IMR-90 (cell line): ENCODE measurements around the gene ADAMTSL1. TPM values are rescaled to one million over a fixed set of nuclear protein-coding genes. Genes with fewer than 3 reads are reported as not detected.
A peak's percentile ranks its signal among the peaks of the same experiment; 100 is the strongest.

Experiments used
- ATAC-seq: fragments of 200-7000 bp; cut with Tn5 transposase; 2 replicates; pipeline ENCODE4 v1.9.1; 2020; ENCODE audit warnings: low read depth, mild to moderate bottlenecking, moderate library complexity
- BruUV-seq: library from RNA; stranded (reverse); fragments of 400-500 nt; replicated peaks from 2 replicates; lab custom pipeline; 2021; lab: Mats Ljungman, UMichigan
- CTCF ChIA-PET: fragments of 300-600 bp; formaldehyde crosslinking; extraction: SDS; loops from one replicate; lab custom pipeline; 2021; ENCODE audit warnings: antibody characterized with exemption; lab: Yijun Ruan, JAX
- POLR2A ChIA-PET: fragments of 300-600 bp; sonication (Branson Sonifier 250); formaldehyde crosslinking; loops from one replicate; lab custom pipeline; 2022; ENCODE audit warnings: antibody characterized with exemption; ENCODE audit not compliant: unreplicated experiment; lab: Charles Lee
- DNase-seq: peaks from one replicate; pipeline ENCODE4 v3.0.0; 2013
- H2AFZ ChIP-seq: replicated peaks from 2 replicates; pipeline ENCODE3; 2013; ENCODE audit warnings: low read length, mild to moderate bottlenecking; ENCODE audit not compliant: poor library complexity
- H2AK5ac ChIP-seq: 2 replicates; pipeline ENCODE4 v1.6.1; 2013; ENCODE audit warnings: low read depth, low read length, inconsistent platforms
- H2AK9ac ChIP-seq: replicated peaks from 2 replicates; pipeline ENCODE3; 2013; ENCODE audit warnings: mild to moderate bottlenecking, low read depth, low read length, moderate library complexity; ENCODE audit not compliant: poor library complexity
- H2BK120ac ChIP-seq: 2 replicates; pipeline ENCODE4 v1.6.1; 2013; ENCODE audit warnings: low read depth, low read length, inconsistent platforms
- H2BK15ac ChIP-seq: 3 replicates; pipeline ENCODE4 v1.6.1; 2013; ENCODE audit warnings: low read depth, low read length, inconsistent platforms
- H2BK20ac ChIP-seq: 2 replicates; pipeline ENCODE4 v1.6.1; 2013; ENCODE audit warnings: low read depth, mild to moderate bottlenecking, inconsistent platforms, low read length, moderate library complexity
- H2BK5ac ChIP-seq: 2 replicates; pipeline ENCODE4 v1.6.1; 2013; ENCODE audit warnings: mild to moderate bottlenecking, low read depth, low read length, inconsistent platforms; ENCODE audit not compliant: poor library complexity, severe bottlenecking
- H3K14ac ChIP-seq: replicated peaks from 2 replicates; pipeline ENCODE4 v1.6.1; 2013; ENCODE audit warnings: low read depth, low read length, inconsistent platforms
- H3K18ac ChIP-seq: 2 replicates; pipeline ENCODE4 v1.6.1; 2013; ENCODE audit warnings: low read depth, low read length, control low read depth
- H3K23ac ChIP-seq: 2 replicates; pipeline ENCODE4 v1.6.1; 2013; ENCODE audit warnings: low read depth, low read length, inconsistent platforms
- H3K27ac ChIP-seq: 2 replicates; pipeline ENCODE4 v1.5.1; 2013; ENCODE audit warnings: mild to moderate bottlenecking, control low read depth, low read length; ENCODE audit not compliant: insufficient read depth
- H3K27me3 ChIP-seq: 2 replicates; pipeline ENCODE4 v1.6.1; 2013; ENCODE audit warnings: low read length; ENCODE audit not compliant: control insufficient read depth, insufficient read depth
- H3K36me3 ChIP-seq: 2 replicates; pipeline ENCODE4 v1.6.1; 2013; ENCODE audit warnings: low read length, mixed read lengths; ENCODE audit not compliant: control insufficient read depth, insufficient read depth
- H3K4ac ChIP-seq: 2 replicates; pipeline ENCODE4 v1.6.1; 2013; ENCODE audit warnings: low read depth, low read length, inconsistent platforms
- H3K4me1 ChIP-seq: 2 replicates; pipeline ENCODE4 v1.6.1; 2013; ENCODE audit warnings: low read length, mixed read lengths; ENCODE audit not compliant: control insufficient read depth, insufficient read depth
- H3K4me2 ChIP-seq: 2 replicates; pipeline ENCODE4 v1.6.1; 2013; ENCODE audit warnings: low read depth, mild to moderate bottlenecking, control low read depth, low read length, moderate library complexity
- H3K4me3 ChIP-seq: 2 replicates; pipeline ENCODE4 v1.5.1; 2013; ENCODE audit warnings: low read depth, mild to moderate bottlenecking, control low read depth, low read length, moderate library complexity; ENCODE audit not compliant: insufficient read depth
- H3K56ac ChIP-seq: 2 replicates; pipeline ENCODE4 v1.6.1; 2013; ENCODE audit warnings: low read length, inconsistent platforms; ENCODE audit not compliant: insufficient read depth; ENCODE audit errors: extremely low read depth
- H3K79me1 ChIP-seq, 2 experiments: 2 replicates each; pipeline ENCODE4 v1.6.1; 2013; ENCODE audit warnings: low read length in 2 of 2, inconsistent platforms in 1 of 2, low read depth in 1 of 2
- H3K9ac ChIP-seq: 2 replicates; pipeline ENCODE4 v1.6.1; 2013; ENCODE audit warnings: low read depth, low read length, control low read depth
- H3K9me1 ChIP-seq: 2 replicates; pipeline ENCODE4 v1.6.1; 2013; ENCODE audit warnings: low read length, inconsistent platforms; ENCODE audit not compliant: insufficient read depth
- H3K9me3 ChIP-seq: 2 replicates; pipeline ENCODE4 v1.6.1; 2013; ENCODE audit warnings: low read length; ENCODE audit not compliant: control insufficient read depth, insufficient read depth
- H4K20me1 ChIP-seq: 2 replicates; pipeline ENCODE4 v1.6.1; 2013; ENCODE audit warnings: low read length, inconsistent platforms; ENCODE audit not compliant: insufficient read depth
- H4K5ac ChIP-seq: 2 replicates; pipeline ENCODE4 v1.6.1; 2013; ENCODE audit warnings: mild to moderate bottlenecking, low read depth, low read length, control low read depth
- H4K8ac ChIP-seq, 2 experiments: 2 replicates each; pipeline ENCODE4 v1.6.1; 2013; ENCODE audit warnings: low read depth in 2 of 2, low read length in 2 of 2, control low read depth in 1 of 2, inconsistent platforms in 1 of 2
- H4K91ac ChIP-seq: 2 replicates; pipeline ENCODE4 v1.6.1; 2013; ENCODE audit warnings: low read depth, low read length, inconsistent platforms; ENCODE audit not compliant: insufficient read depth
- BHLHE40 ChIP-seq: fragments of 150-350 bp; IDR thresholded peaks from 2 replicates; pipeline ENCODE4 v1.6.1; 2016; ENCODE audit warnings: mild to moderate bottlenecking, low read depth, low read length
- CEBPB ChIP-seq: IDR thresholded peaks from 2 replicates; pipeline ENCODE4 v1.6.1; 2012; ENCODE audit warnings: low read depth, low read length, improper control_type of control experiment
- CHD1 ChIP-seq: IDR thresholded peaks from 2 replicates; pipeline ENCODE4 v1.6.1; 2012; ENCODE audit warnings: low read depth, low read length, improper control_type of control experiment
- CTCF ChIP-seq: conservative IDR thresholded peaks from 2 replicates; pipeline ENCODE4 v1.5.1; 2012; ENCODE audit warnings: mild to moderate bottlenecking, low read depth, low read length, improper control_type of control experiment
- FOS ChIP-seq: fragments of 150-350 bp; IDR thresholded peaks from 2 replicates; pipeline ENCODE4 v1.6.1; 2016; ENCODE audit warnings: low read depth, low read length
- MAFK ChIP-seq: IDR thresholded peaks from 2 replicates; pipeline ENCODE4 v1.6.1; 2012; ENCODE audit warnings: low read depth, low read length, improper control_type of control experiment
- MAZ ChIP-seq: IDR thresholded peaks from 2 replicates; pipeline ENCODE4 v1.6.1; 2012; ENCODE audit warnings: low read depth, mild to moderate bottlenecking, low read length, improper control_type of control experiment, moderate library complexity, borderline replicate concordance
- MXI1 ChIP-seq: IDR thresholded peaks from 2 replicates; pipeline ENCODE4 v1.6.1; 2012; ENCODE audit warnings: low read depth, mild to moderate bottlenecking, low read length, moderate library complexity, borderline replicate concordance
- NFE2L2 ChIP-seq: fragments of 150-350 bp; IDR thresholded peaks from 2 replicates; pipeline ENCODE4 v1.6.1; 2016; ENCODE audit warnings: low read depth, mild to moderate bottlenecking, low read length
- POLR2A ChIP-seq: IDR thresholded peaks from 2 replicates; pipeline ENCODE4 v1.6.1; 2012; ENCODE audit warnings: mild to moderate bottlenecking, low read depth, low read length
- RAD21 ChIP-seq: IDR thresholded peaks from 2 replicates; pipeline ENCODE4 v1.6.1; 2012; ENCODE audit warnings: low read length, improper control_type of control experiment
- RCOR1 ChIP-seq: IDR thresholded peaks from 2 replicates; pipeline ENCODE4 v1.6.1; 2012; ENCODE audit warnings: mild to moderate bottlenecking, low read length, improper control_type of control experiment; ENCODE audit not compliant: insufficient replicate concordance
- RFX5 ChIP-seq: IDR thresholded peaks from 2 replicates; pipeline ENCODE4 v1.8.0; 2012; ENCODE audit warnings: low read depth, mild to moderate bottlenecking, low read length, moderate library complexity
- SMC3 ChIP-seq: fragments of 150-350 bp; IDR thresholded peaks from 2 replicates; pipeline ENCODE4 v1.6.1; 2016; ENCODE audit warnings: low read depth, mild to moderate bottlenecking, antibody characterized with exemption, low read length, moderate library complexity
- USF2 ChIP-seq: fragments of 150-350 bp; IDR thresholded peaks from 2 replicates; pipeline ENCODE4 v1.6.1; 2017; ENCODE audit warnings: mild to moderate bottlenecking, antibody characterized with exemption, low read length, low read depth
- WGBS, 2 experiments: methylation state at CpG; one replicate each; pipeline versions ENCODE4 v1.1.5 to v1.1.7; 2013; ENCODE audit warnings: missing lambda C conversion rate in 2 of 2; ENCODE audit not compliant: insufficient read length in 1 of 2; ENCODE audit errors: extremely low coverage in 2 of 2; 5-methylcytosine and 5-hydroxymethylcytosine counted together
- dilution Hi-C: fragments of 300-500 bp; cut with HindIII; formaldehyde crosslinking; loops from one replicate; pipeline ENCODE4 v1.14.3; 2018; ENCODE audit warnings: low sequenced_read_pairs; ENCODE audit not compliant: unreplicated experiment
- in situ Hi-C: fragments of 300-500 bp; cut with MboI; formaldehyde crosslinking; loops from 3 replicates; pipeline ENCODE4 v1.14.3; 2019; ENCODE audit warnings: low sequenced_read_pairs, inconsistent platforms, mixed read lengths
- intact Hi-C: fragments of 100-400 bp; cut with micrococcal nuclease; formaldehyde crosslinking; loops from 2 replicates; pipeline ENCODE4 v1.10.0; 2022
- polyA plus RNA-seq, 3 experiments: library from polyadenylated mRNA; depleted of rRNA; stranded (reverse); fragments of >200 nt; gene quantifications; 2 replicates each; pipeline ENCODE4 v1.2.3, GENCODE V29; 2012; ENCODE audit warnings: low replicate concordance in 1 of 3
- total RNA-seq: library from RNA; depleted of rRNA; stranded (reverse); fragments of >200 nt; gene quantifications from 2 replicates; pipeline ENCODE4 v1.2.3, GENCODE V29; 2012

ADAMTSL1 gene
- total and polyA plus RNA-seq, 2 of the 4 experiments (the other 2 are of a cell fraction) = 38.2 to 62.2 TPM

GRCh38 chr9:18542837-18543405, 69.0 kb downstream of the ADAMTSL1 start:
- H3K56ac ChIP-seq = no peak overlapping the region
- no peak overlapping the region; the same call in 1 of the 2 replicates for H2BK20ac ChIP-seq
- H4K20me1 ChIP-seq = no peaks in the 10 kb centered on the region
- intact Hi-C loops (no loop called here), dilution Hi-C loops (no loop called here), in situ Hi-C loops (no loop called here)
- ChIA-PET POLR2A (no interaction called here), CTCF (interaction anchor here (0.7 kb wide), 1 partner anchor 368 kb away, joined by 3 read pairs; no protein-coding TSS in a partner anchor)
- H3K4ac ChIP-seq = no peak overlapping the region; the same call in 1 of the 2 replicates
- peak overlapping the region; percentile 46; the same call in 1 of the 2 replicates for H3K18ac ChIP-seq
- 0 out of 2 replicates have a peak overlapping the region, but pooled peaks have one; percentile 31 for H4K5ac ChIP-seq
- no peak overlapping the region for H3K27ac ChIP-seq
- no peak overlapping the region for H3K4me3 ChIP-seq
- H3K9me3 ChIP-seq = no peaks in the 10 kb centered on the region
- no peak overlapping the region for H2AK5ac ChIP-seq
- TF ChIP-seq SMC3 (no peak), POLR2A (no peak), FOS (no peak), MXI1 (no peak), MAZ (no peak), USF2 (no peak), NFE2L2 (no peak), CEBPB (no peak), CHD1 (no peak), RCOR1 (no peak), MAFK (no peak), RAD21 (no peak), RFX5 (no peak), CTCF (no peak), BHLHE40 (no peak)
- ATAC-seq (peak; percentile 17; the same call in 1 of the 2 replicates), DNase-seq (peak; percentile 51)
- no CpG with 5 or more reads among the region's 2 CpGs for WGBS, 2 experiments
- peaks cover 5% of the 10 kb centered on the region for H3K4me1 ChIP-seq
- H3K79me1 ChIP-seq = no peaks in the 10 kb centered on the region
- H2BK120ac ChIP-seq = peak overlapping the region; percentile 27
- H2BK15ac ChIP-seq = no peak overlapping the region
- H3K27me3 ChIP-seq = no peaks in the 10 kb centered on the region; the same call in 1 of the 2 replicates
- H3K36me3 ChIP-seq = no peaks in the 10 kb centered on the region
- H2BK5ac ChIP-seq = peak overlapping the region; percentile 19
- H4K8ac ChIP-seq = peak overlapping the region in 1 of 2 experiments; percentile 26; a peak in 1 of 4 replicates
- no peaks in the 10 kb centered on the region for H3K9me1 ChIP-seq
- no peak overlapping the region for H2AFZ ChIP-seq
- peak overlapping the region; percentile 1; the same call in 1 of the 2 replicates for H3K4me2 ChIP-seq
- BruUV-seq = no TSS peak
- no peak overlapping the region; the same call in 1 of the 2 replicates for H3K23ac ChIP-seq
- H2AK9ac ChIP-seq = no peak overlapping the region
- peak overlapping the region; percentile 20; the same call in 1 of the 2 replicates for H3K14ac ChIP-seq
- H4K91ac ChIP-seq = no peak overlapping the region
- no peak overlapping the region for H3K9ac ChIP-seq
